Measurements from ENCODE around the gene SPHKAP.

DNA sequence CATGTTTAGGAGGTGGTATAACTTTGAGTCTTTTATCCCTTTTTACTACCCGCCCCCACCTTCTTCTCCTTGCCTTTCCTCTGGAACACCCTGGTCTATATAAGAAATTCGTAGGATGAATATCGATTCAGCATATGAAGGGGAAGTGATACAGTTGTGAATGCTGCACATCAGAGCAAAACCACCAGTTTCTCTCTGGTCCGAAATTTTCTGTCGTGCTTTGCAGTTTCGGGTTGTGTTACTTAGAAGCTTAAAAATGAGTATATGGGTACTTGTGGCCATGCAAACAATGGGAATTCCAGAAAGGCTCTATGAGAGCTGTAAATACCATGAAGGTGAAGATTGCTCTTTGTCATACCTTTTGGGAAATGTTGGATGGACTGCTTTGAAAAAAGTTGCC, 249.5 kb downstream of the SPHKAP start:
- TF ChIP-seq EZH2 (IDR thresholded peaks at IDR 0.05; ENCODE audit: borderline replicate concordance, low read depth, low read length, severe bottlenecking), result no peak
- TF ChIP-seq, protein P1, sequence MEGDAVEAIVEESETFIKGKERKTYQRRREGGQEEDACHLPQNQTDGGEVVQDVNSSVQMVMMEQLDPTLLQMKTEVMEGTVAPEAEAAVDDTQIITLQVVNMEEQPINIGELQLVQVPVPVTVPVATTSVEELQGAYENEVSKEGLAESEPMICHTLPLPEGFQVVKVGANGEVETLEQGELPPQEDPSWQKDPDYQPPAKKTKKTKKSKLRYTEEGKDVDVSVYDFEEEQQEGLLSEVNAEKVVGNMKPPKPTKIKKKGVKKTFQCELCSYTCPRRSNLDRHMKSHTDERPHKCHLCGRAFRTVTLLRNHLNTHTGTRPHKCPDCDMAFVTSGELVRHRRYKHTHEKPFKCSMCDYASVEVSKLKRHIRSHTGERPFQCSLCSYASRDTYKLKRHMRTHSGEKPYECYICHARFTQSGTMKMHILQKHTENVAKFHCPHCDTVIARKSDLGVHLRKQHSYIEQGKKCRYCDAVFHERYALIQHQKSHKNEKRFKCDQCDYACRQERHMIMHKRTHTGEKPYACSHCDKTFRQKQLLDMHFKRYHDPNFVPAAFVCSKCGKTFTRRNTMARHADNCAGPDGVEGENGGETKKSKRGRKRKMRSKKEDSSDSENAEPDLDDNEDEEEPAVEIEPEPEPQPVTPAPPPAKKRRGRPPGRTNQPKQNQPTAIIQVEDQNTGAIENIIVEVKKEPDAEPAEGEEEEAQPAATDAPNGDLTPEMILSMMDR (IDR thresholded peaks at IDR 0.05; ENCODE audit: borderline replicate concordance, extremely low read depth, low read length, poor library complexity, severe bottlenecking), result no peak
